ENCODE measurements around the gene KCNB1.

- TF ChIP-seq EP300 (IDR thresholded peaks at IDR 0.05) (no peak), CTCF (IDR thresholded peaks at IDR 0.05) (no peak)
Measured at GRCh38 chr20:49450281-49450721, 32.2 kb downstream of the KCNB1 start.

All from stomach (tissue), 4 donors.